HUES6 (cell line): ENCODE data around the gene LMTK2.
"Not testable (repeated sequence)": the region's sequence is repeated elsewhere in the genome, so short reads cannot be mapped to it uniquely, and the experiment has no call there.

Source experiments
- H3K27ac ChIP-seq: 2 replicates; pipeline ENCODE4 v1.7.0; 2013; ENCODE audit warnings: low read depth, mild to moderate bottlenecking, low read length, inconsistent platforms
- H3K27me3 ChIP-seq: 2 replicates; pipeline ENCODE4 v1.6.1; 2013; ENCODE audit warnings: low read length; ENCODE audit not compliant: control insufficient read depth, insufficient read depth
- H3K36me3 ChIP-seq: 2 replicates; pipeline ENCODE4 v1.6.1; 2013; ENCODE audit warnings: low read length; ENCODE audit not compliant: control insufficient read depth, insufficient read depth
- H3K4me1 ChIP-seq: 2 replicates; pipeline ENCODE4 v1.6.1; 2013; ENCODE audit warnings: low read length; ENCODE audit not compliant: control insufficient read depth, insufficient read depth
- H3K4me3 ChIP-seq: 2 replicates; pipeline ENCODE4 v1.5.1; 2013; ENCODE audit warnings: low read depth, low read length
- H3K9ac ChIP-seq: one replicate; pipeline ENCODE4 v1.6.1; 2013; ENCODE audit warnings: mild to moderate bottlenecking, low read length
- H3K9me3 ChIP-seq: 2 replicates; pipeline ENCODE4 v1.6.1; 2013; ENCODE audit warnings: low read depth, low read length; ENCODE audit not compliant: control insufficient read depth, insufficient read depth

Gene LMTK2

GRCh38 chr7:98213296-98213887 is 106.7 kb downstream of the LMTK2 start:
- Histone ChIP-seq H3K27me3 (no peaks in the 10 kb centered on the region), H3K9ac (no peak overlapping the region), H3K4me1 (peaks cover 3% of the 10 kb centered on the region; the same call in 1 of the 2 replicates), H3K27ac (no peak overlapping the region), H3K36me3 (no peaks in the 10 kb centered on the region), H3K4me3 (no peak overlapping the region), H3K9me3 (no peaks in the 10 kb centered on the region)

GRCh38 chr7:98213888-98214810 is 107.5 kb downstream of the LMTK2 start:
- Histone ChIP-seq H3K36me3 (no peaks in the 10 kb centered on the region), H3K9ac (no peak overlapping the region), H3K4me3 (no peak overlapping the region), H3K27ac (no peak overlapping the region), H3K4me1 (peaks cover 3% of the 10 kb centered on the region; the same call in 1 of the 2 replicates), H3K27me3 (no peaks in the 10 kb centered on the region), H3K9me3 (no peaks in the 10 kb centered on the region)

GRCh38 chr7:98214811-98215321 is 108.2 kb downstream of the LMTK2 start:
- H3K36me3 ChIP-seq = no peaks in the 10 kb centered on the region
- peaks cover 3% of the 10 kb centered on the region; the same call in 1 of the 2 replicates for H3K4me1 ChIP-seq
- no peak overlapping the region for H3K4me3 ChIP-seq
- no peak overlapping the region for H3K9ac ChIP-seq
- H3K27me3 ChIP-seq = no peaks in the 10 kb centered on the region
- H3K9me3 ChIP-seq = no peaks in the 10 kb centered on the region
- H3K27ac ChIP-seq = no peak overlapping the region

- Histone ChIP-seq H3K9ac (no peak overlapping the region), H3K27ac (no peak overlapping the region), H3K9me3 (no peaks in the 10 kb centered on the region), H3K4me1 (peaks cover 3% of the 10 kb centered on the region; the same call in 1 of the 2 replicates), H3K27me3 (no peaks in the 10 kb centered on the region), H3K4me3 (no peak overlapping the region), H3K36me3 (no peaks in the 10 kb centered on the region)
These were observed 109.2 kb downstream of the LMTK2 start for GRCh38 chr7:98215561-98216495.

- no peaks in the 10 kb centered on the region for H3K9me3 ChIP-seq
- H3K9ac ChIP-seq = no peak overlapping the region
- no peaks in the 10 kb centered on the region for H3K36me3 ChIP-seq
- no peaks in the 10 kb centered on the region for H3K4me1 ChIP-seq
- H3K27ac ChIP-seq = no peak overlapping the region
- no peaks in the 10 kb centered on the region for H3K27me3 ChIP-seq
- no peak overlapping the region for H3K4me3 ChIP-seq
These were observed 110.4 kb downstream of the LMTK2 start for GRCh38 chr7:98216941-98217622.

- Histone ChIP-seq H3K9me3 (no peaks in the 10 kb centered on the region), H3K9ac (no peak overlapping the region), H3K36me3 (no peaks in the 10 kb centered on the region), H3K4me3 (no peak overlapping the region), H3K27me3 (no peaks in the 10 kb centered on the region), H3K27ac (no peak overlapping the region), H3K4me1 (no peaks in the 10 kb centered on the region)
These were observed 111.2 kb downstream of the LMTK2 start for GRCh38 chr7:98217623-98218582.

GRCh38 chr7:98219382-98219781 is 112.7 kb downstream of the LMTK2 start:
- H3K9ac ChIP-seq, H3K9me3 ChIP-seq, H3K36me3 ChIP-seq, H3K4me1 ChIP-seq, H3K27ac ChIP-seq, H3K4me3 ChIP-seq, H3K27me3 ChIP-seq: not testable (repeated sequence)

GRCh38 chr7:98221611-98222532 is 115.2 kb downstream of the LMTK2 start:
- H3K27me3 ChIP-seq = no peaks in the 10 kb centered on the region
- H3K9me3 ChIP-seq = no peaks in the 10 kb centered on the region
- H3K36me3 ChIP-seq = peaks cover 3% of the 10 kb centered on the region; the same call in 1 of the 2 replicates
- H3K4me1 ChIP-seq = no peaks in the 10 kb centered on the region
- no peak overlapping the region for H3K9ac ChIP-seq
- H3K4me3 ChIP-seq = no peak overlapping the region
- no peak overlapping the region for H3K27ac ChIP-seq
